GM18907 (cell line): Measurements from ENCODE around the gene FBXW2.

Experiments
- ATAC-seq: cut with Tn5 transposase; IDR thresholded peaks from one replicate; pipeline ENCODE4 v1.9.1; 2021; ENCODE audit warnings: mild to moderate bottlenecking, moderate library complexity; ENCODE audit not compliant: unreplicated experiment

The FBXW2 gene

DNA sequence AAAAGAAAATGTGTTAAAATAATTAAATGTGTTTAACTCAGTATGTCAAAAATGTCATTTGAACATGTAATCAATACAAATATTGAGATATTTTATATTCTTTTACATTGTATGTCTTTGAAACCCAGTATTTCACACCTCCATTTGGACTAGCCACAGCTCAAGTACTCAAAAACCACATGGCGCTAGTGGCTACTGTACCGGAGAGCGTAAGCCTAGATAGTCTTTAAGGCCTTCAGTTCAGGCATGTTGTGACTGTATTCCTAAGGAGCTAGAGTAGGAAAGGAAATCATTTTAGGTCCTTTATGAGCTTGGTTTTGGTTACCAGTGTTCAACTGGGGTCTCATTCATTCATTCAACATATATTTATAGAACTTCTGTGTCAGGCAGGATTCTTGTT, 12.8 kb downstream of the FBXW2 start:
- ATAC-seq, result no peak

DNA sequence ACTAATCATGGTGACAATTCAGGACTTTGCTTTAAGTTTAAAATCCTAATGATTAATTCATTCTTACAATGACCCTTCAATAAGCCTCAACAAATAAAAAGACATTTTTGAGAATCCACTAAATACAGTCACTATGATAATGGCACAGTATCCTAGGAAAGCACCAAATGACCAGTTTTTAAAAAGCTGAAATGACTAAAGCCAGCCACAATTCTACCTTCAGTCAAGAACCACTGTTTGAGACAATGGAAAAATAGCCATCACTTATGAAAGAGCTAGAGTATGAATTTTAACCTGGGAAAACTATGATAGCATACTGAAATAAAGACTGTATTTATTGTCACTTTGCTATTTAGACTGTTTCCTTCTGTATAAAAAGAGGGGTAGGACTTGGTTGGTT, 14.0 kb downstream of the FBXW2 start:
- ATAC-seq, result no peak

DNA sequence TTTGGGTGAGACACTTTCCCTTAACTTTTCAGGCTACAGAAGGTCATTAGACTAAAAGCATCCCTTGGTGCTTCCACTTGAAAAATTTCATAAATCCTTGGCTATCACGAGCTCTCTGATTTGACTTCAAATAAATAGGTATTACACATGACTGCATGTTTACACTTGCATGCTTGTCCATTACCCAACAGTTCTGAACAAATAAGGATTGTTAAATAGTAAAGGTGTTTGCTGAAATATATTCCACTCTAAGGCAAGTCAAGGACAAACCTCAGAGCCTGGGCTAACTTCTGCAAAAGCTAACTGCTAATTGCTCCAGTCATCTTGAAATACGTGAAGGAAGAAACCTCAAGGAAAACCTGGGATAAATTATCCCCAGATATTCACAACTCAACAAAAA, 14.5 kb downstream of the FBXW2 start:
- ATAC-seq, result no peak

DNA sequence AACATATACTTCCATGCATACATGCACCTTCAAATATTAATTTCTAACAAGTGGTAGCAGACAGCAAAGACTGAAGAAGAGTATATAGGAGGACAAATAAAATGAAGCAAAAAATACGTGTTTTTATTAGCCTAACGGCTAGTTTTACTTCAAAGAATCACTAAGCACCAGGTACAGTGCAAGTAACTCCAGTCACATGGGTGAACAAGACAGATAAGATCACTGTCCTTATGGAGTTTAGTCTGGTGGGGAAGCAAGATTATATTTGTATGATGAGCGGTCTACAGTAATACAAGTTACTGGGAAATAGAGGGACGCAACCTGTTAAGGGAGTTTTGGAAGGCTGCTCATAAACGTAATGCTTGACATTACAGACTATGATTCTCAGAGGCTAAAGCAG, 16.0 kb downstream of the FBXW2 start:
- ATAC-seq, result no peak

DNA sequence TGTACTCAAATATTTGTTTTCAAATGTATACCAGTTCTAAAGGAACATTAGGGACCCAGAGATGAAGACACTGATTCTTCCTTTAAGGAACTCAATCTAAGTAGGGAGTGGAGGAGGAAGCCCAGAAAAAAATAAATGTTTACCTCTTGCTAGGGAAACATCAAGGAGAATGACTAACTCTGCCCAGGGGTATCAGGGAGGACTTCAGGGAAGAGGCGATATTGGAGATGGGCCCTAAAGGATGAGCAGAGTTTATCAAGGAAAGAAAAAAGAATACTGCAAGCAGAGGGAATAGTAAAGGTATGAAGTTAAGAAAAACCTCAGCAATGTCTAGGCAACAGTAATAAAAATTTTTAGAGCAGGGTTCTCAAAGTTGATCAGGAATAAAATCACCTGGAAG, 16.4 kb downstream of the FBXW2 start:
- ATAC-seq, result no peak

DNA sequence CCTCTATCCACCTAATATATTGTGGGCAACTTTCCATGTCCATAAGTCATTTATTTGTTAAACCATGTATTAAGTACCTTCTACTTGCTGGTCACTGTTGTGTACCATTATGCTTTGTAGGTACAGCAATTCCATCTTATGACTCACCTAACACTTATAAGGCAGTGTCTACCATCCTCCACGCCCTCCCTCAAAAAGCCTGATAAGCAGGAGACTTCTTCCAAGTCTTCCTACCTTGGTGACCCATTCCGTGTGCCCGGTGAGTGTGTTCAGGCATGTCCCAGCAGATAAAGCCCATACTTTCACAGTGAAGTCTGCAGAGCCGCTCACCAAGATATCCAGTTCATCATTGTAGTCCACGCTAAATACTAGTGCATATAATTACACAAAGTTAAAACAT, 17.4 kb downstream of the FBXW2 start:
- no peak for ATAC-seq

DNA sequence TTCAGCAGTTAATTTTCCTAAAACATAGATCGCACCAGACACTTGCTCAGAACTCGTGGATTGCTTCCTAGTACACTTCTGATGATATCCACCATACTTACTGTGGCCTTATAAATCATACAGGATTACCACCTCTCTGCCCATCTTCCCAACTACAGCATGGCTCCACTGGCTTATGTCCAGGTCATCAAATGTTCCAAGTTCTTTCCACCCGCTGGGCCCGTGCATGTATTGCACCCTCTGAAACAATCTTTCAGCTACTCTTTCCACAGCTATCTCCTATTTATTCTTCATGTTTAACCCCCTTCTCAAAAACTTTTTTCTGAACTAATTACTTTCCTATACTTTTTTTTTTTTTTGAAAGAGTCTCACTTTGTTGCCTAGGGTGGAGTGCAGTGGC, 18.5 kb downstream of the FBXW2 start:
- ATAC-seq, result no peak

DNA sequence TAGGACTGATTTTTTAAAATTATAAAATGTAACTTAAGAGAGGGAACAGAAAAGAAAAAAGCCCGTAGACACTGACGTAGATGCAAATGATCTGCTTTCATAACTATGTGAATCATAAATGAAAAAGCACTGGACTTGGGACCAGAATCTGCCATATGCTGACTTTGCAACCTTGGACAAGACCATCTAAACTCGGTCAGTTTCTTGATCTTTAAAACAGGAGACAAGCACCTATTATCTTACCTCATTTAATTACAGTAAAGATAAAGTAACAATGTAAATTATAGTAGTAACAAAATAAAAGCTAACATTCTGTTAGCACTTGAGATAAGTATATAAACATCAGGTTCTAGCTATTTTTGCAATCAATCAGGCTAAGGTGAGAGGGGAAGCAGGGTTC, 20.0 kb downstream of the FBXW2 start:
- ATAC-seq, result no peak

DNA sequence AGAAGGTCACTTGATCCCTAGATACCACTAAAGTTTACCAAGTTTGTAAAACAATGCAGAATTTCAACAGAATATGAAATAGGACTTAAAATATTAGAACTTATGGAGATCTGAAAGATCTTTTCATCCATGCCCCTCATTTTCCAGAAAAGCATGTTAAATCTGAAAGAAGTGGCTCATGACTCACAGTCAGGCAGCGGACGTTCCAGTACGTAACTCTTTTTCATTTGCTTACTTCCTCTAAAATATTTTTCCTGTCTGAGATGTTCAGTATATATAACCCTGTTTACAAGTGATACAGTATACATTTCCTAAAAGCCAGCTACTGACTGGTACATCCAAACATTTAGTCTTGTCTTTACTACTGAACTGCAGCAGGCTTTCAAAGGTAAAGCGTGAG, 22.3 kb downstream of the FBXW2 start:
- ATAC-seq, result no peak

DNA sequence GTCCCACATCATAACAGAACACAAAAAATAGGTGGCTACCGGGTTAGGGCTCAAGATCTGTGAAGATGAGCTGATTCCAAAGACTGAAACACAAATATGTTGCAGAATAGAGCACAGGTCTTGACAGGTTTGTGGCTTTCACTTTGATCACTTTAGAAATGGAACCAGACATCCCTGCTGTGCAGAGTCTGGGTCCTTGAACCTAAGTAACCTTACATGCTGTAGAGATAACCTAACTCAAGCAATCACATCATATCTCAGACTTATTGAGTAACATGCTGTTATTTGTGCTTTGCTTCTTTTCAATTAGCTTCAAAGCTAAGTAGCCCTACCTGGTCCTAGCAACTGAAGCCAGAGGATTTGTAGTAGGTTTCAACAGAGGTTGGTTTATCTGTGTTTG, 24.3 kb downstream of the FBXW2 start:
- no peak for ATAC-seq

DNA sequence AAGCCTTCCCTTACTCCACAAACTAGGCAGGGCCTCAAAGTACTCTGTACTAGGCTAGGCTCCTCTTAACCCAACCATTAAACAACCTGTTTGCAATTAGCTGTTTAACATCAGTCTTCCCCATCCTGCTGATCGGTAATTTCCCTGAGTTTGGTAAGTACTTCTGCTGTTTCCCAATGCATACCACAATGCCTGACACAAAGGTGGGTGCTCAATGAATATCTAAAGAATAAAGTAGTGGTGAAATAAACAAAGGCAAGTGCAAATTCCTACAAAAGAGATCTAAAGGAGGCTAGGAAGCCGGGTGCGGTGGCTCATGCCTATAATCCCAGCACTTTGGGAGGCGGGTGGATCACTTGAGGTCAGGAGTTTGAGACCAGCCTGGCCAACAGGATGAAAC, 25.0 kb downstream of the FBXW2 start:
- ATAC-seq, result no peak

DNA sequence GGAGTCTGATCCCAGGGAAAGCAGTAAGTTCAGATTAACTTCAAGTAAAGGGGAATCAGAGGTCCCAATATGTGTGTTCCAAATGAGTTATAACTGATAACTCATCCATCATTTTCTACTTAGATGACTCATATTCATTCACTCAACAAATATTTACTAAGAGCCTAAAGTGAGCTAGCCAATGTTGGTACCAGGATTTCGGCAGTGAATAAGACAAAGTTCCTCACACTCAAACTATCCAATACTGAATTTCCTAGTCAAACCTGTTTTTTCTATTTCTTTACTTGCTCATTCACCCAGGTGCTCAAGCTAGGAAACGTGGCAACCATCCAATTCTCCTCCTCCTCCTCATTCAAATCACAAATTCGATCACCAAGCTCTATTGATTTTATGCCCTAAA, 25.8 kb downstream of the FBXW2 start:
- no peak for ATAC-seq

DNA sequence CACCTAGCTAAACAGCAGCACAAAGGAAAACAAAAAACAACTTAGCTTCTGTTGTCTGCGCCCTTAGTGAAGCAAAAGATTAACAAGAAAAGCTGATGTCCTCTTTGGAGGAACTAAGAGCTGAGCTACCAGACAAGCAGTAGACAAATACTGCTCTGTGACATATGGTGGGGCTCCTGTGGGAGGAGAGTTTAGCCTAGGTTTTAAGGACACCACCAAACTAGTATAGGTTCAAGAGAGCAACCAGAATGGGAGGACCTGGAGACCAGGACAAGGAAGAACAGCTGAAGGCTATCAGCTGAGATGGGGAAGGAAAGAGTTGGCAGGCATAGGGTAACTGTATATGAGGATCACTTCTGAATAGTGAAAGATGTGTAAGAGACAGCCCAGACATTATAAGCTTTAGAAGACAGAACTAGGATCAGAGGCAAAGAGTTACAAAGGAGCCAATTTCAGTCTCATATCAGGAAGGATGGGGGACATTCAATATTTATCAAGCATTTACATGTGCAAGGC, 27.2 kb downstream of the FBXW2 start:
- no peak for ATAC-seq

DNA sequence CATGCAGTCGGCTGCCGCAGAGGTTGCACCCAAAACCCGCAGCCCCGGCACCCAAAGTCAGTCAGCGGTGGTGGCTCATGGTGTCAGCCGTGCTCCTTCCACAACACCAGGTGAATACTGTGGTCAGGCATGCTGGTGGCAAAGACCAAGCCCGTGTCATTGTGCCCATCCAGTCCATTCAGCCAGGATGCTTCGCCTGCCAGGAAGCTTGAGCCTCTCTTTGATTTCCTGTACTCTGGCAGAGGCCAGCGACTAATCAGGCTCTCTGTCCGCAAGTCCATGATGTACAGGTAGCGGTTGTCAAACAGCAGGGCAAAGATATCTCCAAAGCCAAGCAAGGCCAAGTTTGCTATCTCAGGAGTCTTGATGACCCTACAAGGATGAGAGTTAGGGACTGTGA, 28.7 kb downstream of the FBXW2 start:
- no peak for ATAC-seq

DNA sequence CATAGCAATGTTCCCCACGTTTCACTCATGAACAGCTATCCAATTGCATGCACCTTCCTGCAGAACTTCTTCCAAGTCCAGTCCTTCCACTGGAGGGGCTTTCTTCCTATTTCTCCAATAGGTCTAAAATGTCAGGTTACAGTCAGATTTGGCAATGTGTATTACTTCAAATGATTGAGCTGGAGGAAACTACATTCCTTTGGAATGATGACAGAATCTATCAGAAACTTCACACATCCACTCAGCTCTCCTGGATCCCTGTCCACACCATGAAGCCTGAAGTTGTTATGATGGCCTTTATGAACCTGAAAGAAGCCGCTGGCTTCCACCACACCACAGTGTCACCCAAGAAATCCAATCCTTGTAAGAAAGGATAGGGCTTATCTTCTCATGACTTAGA, 32.2 kb downstream of the FBXW2 start:
- ATAC-seq, result no peak

DNA sequence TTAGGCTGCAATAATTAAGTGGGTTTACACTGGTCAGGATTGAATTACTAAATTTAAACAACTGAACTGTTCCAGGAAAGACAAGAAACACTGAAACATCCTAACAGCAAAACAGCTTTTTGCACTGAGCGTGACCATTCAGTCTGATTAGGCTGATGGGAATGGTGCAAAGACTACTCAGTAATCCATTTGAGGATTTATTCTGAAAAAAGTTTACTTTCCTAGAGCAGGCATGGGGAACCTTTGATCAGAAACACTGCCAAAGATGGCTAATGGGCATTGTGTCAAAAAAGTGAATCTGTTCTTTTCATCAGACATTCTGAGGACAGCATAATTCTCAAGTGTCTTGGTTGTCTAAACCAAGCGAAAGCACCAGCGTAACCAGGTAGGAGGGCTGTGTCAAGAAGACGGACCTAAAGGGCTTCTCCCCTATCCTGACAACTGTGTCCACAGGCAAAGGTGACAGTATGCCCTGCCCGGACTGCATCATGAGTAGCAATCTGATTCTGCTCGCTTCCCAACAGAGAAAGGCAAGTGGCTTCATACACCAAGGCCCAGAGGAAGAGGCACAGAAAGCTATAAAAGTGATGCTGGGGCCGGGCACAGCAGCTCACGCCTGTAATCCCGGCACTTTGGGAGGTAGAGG, 33.3 kb downstream of the FBXW2 start:
- no peak for ATAC-seq

DNA sequence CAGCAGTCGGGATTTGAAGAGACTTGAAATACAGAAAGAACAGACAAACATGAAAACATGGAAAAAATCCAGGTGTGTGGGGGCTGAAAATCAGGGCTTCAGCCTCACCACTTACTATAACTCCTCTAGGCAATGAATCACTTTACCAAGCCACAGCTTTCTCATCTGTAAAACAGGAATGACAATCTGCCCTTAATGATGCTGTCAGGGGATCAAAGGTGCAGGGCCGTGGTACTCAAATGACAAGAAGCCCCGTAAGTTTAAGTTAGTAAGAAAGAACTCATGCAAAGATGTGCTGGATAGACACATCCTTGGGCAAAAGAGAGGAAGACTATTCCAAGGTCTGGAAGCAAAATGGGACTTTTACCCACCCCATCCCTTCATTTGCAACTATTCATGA, 34.7 kb downstream of the FBXW2 start:
- ATAC-seq, result no peak

DNA sequence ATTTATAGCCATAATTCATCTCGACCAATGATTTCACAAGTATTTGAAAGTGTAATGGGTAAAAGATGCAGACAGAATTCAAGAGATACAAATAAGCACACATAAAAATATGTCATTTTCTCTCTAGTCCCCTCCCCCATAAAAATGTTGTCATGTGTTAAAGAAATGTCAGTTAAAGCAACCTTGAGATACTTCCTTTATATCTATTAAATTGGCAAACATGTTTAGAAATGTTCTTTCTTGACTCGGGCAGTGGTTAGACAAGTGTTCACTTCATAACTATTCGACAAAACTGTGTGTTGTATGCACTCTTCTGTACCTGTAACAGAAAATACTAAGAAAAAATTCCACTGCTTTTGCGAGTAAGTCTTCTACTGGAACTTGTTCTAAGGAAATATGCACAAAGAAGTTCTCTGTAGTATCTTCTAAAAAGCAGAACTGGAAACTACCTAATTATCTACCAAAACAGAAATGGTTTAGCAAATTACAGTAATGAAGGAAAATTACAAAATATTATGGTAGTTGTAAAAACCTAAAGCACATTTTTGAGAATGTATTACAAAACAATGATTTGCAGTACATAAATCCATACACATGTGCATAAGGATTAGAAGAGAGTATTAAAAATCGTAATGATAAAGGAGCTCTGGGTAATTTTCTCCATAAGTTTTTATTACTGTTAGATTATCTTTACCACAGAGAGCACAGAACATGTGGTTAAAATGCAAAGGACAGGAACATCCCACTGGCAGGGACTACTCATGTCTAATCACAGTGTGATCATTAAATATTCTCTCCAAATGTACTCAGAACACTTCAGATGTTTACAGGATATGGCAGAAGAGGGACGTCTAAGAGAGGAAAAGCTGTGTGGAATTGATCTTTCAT, 35.9 kb downstream of the FBXW2 start:
- ATAC-seq, result no peak

DNA sequence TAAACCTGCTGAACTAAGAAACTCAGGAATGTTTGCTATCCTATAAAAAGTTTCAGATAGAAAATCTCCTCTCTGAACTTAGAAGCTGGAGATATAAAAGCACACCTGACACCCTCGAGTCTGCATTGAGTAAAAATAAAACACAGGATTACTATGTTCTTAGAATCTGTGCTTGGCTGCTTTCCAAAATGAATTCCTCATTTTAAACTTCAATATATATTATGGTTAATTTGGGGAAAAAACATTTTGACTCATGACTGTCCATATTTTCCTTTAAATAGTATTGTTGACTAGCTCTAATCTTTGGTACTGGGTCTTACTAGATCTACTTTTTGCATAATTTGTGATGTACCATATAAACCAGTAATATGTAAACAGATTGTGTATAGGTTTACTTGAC, 36.7 kb downstream of the FBXW2 start:
- ATAC-seq, result no peak

DNA sequence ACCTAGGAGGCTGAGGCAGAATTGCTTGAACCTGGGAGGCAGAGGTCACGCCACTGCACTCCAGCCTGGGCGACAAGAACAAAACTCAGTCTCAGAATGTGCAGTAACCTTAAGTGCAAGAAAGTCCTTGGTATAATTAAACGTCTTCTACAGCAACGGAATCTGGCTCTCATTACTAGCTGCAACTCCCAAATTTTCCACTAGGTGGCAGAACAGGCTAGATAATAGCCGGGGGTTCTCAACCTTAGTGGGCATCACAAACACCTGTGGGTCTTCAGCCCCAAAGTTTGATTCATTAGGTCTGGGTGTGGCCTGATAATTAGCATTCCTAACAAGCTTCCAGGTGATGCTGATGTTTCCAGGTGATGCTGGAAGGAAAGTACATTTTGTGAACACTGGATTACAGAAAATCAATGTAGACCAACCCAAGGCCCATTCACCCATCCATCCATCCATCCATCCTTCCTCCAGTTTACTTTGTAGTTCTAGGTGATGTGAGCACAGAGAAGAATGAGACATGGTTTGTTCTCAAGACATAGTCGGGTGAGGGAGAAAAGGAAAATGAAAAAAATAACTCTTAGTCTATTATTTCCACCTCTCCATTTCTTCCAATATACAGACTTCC, 37.3 kb downstream of the FBXW2 start:
- no peak for ATAC-seq

DNA sequence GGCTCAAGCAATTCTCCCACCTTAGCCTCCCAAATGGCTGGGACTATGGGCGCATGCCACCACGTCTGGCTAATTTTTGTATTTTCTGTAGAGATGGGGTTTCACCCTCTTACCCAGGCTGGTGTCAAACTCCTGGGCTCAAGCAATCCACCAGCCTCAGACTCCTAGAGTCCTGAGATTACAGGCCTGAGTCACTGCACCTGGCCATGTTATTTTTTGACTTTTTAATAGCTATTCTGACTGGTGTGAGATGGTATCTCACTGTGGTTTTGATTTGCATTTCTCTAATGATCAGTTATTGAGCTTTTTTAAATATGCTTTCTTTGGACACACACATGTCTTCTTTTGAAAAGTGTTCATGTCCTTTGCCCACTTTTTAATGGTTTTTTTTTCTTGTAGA, 38.2 kb downstream of the FBXW2 start:
- ATAC-seq, result peak; percentile 56

DNA sequence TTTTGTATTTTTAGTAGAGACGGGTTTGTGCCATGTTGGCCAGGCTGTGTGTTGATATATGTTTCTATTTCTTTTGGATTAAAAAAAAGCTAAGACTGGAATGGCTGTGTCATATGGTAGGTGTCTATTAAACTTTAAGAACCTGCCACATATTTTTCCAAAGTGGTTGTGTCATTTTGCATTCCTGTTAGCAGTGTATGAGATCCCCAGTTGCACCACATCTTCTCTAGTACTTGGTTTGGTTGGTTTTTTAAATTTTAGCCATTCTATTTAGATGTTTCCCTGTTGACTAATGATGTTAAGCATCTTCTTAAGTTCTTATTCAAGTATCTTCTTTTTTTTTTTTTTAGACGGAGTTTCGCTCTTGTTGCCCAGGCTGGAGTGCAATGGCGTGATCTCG, 42.8 kb downstream of the FBXW2 start:
- no peak for ATAC-seq
